ENCODE measurements around the gene ATG2A. TPM values are rescaled to one million over a fixed set of nuclear protein-coding genes. Genes with fewer than 3 reads are reported as not detected.

The ATG2A gene
- total and polyA plus RNA-seq, 2 of the 8 experiments (the other 6 are each of a cell fraction or from before 2014, with no cell fraction given) = 12.1 to 22.1 TPM

GRCh38 chr11:64859542-64860414 is 57.2 kb downstream of the ATG2A start:
- Histone ChIP-seq H3K36me3 (ENCODE audit: control insufficient read depth in 2 of 4, insufficient read depth in 4 of 4, low read length in 3 of 4) (no peaks in the 10 kb centered on the region; a peak in 2 of 8 replicates), H3K9ac (replicated peaks in 1 of 4; ENCODE audit: extremely low read depth in 1 of 4, low read depth in 3 of 4, low read length in 3 of 4) (no peak overlapping the region), H2AK5ac (ENCODE audit: low read depth, low read length) (no peak overlapping the region), H3K27ac (ENCODE audit: low read depth, low read length) (no peak overlapping the region), H3K4me3 (ENCODE audit: extremely low read depth in 1 of 4, insufficient read depth in 2 of 4, low read depth in 3 of 4, low read length in 4 of 4) (no peak overlapping the region), H2BK20ac (ENCODE audit: low read length) (no peak overlapping the region), H2BK120ac (replicated peaks; ENCODE audit: low read depth, low read length) (no peak overlapping the region), H3K23me2 (ENCODE audit: low read depth, low read length) (no peaks in the 10 kb centered on the region), H3K4ac (replicated peaks; ENCODE audit: insufficient read length, low read depth, low read length) (no peak overlapping the region), H3K9me3 (ENCODE audit: insufficient read depth in 2 of 2, low read depth in 1 of 2, low read length in 1 of 2) (no peaks in the 10 kb centered on the region), H2BK5ac (ENCODE audit: low read depth, low read length) (no peak overlapping the region), H2BK12ac (ENCODE audit: low read depth, low read length) (no peak overlapping the region), H3K14ac (ENCODE audit: insufficient read length) (no peak overlapping the region), H3K79me2 (ENCODE audit: control insufficient read depth in 1 of 2, insufficient read depth in 2 of 2, low read length in 2 of 2) (peaks cover 0 to 5% of the 10 kb centered on the region in 2 experiments; a peak in 1 of 4 replicates), H3K27me3 (replicated peaks in 1 of 4; ENCODE audit: control insufficient read depth in 3 of 4, extremely low read depth in 1 of 4, insufficient read depth in 3 of 4, low read length in 3 of 4) (no peaks in the 10 kb centered on the region), H4K20me1 (replicated peaks in 1 of 2; ENCODE audit: control insufficient read depth in 1 of 2, insufficient read depth in 2 of 2, low read length in 2 of 2) (peaks cover 0 to 3% of the 10 kb centered on the region in 2 experiments), H4K8ac (ENCODE audit: extremely low read depth, insufficient read depth, low read length) (no peak overlapping the region; the same call in 1 of the 2 replicates), H2BK15ac (ENCODE audit: low read length) (no peak overlapping the region), H3K18ac (ENCODE audit: extremely low read depth, low read length) (no peak overlapping the region), H2AFZ (ENCODE audit: low read length) (no peak overlapping the region), H3K56ac (replicated peaks; ENCODE audit: insufficient read length, low read depth, low read length) (no peak overlapping the region), H3K4me2 (ENCODE audit: insufficient read depth in 1 of 2, low read depth in 2 of 2, low read length in 2 of 2) (no peak overlapping the region), H3K79me1 (ENCODE audit: low read depth, low read length) (peaks cover 4% of the 10 kb centered on the region), H4K5ac (ENCODE audit: insufficient read length, low read depth, low read length) (no peak overlapping the region), H4K91ac (replicated peaks; ENCODE audit: insufficient read length, low read length) (no peak overlapping the region), H3K23ac (ENCODE audit: insufficient read length) (no peak overlapping the region), H3K4me1 (replicated peaks in 1 of 4; ENCODE audit: control insufficient read depth in 3 of 4, insufficient read depth in 4 of 4, low read length in 3 of 4) (peaks cover 0 to 22% (median 17%) of the 10 kb centered on the region in 4 experiments; a peak in 6 of 7 replicates)
- WGBS, 2 experiments (ENCODE audit: extremely low coverage in 1 of 2, insufficient coverage in 1 of 2, insufficient read length in 1 of 2, insufficient replicate concordance in 2 of 2, low coverage in 1 of 2, low lambda C conversion rate in 2 of 2, missing lambda C conversion rate in 1 of 2) = 96% methylated on average over 28 of the region's 33 CpGs; no CpG with 5 or more reads in 1 of the 2 experiments
- POLR2A ChIA-PET (ENCODE audit: partially characterized antibody) = interaction anchor here (1.0 to 25.7 kb wide), 3 partner anchors 10 to 262 kb away, joined by 3 to 408 read pairs (median 3); partner anchors contain the start of genes EHD1, FAU and MRPL49
- DNase-seq (ENCODE audit: low read depth in 1 of 2, low spot score in 2 of 2) = no peak
- CTCF ChIA-PET (ENCODE audit: partially characterized antibody) = interaction anchor here (1.5 to 32.3 kb wide), 4 partner anchors 9 to 28 kb away, joined by 3 to 1058 read pairs (median 168); partner anchors contain the start of gene EHD1
- no peak for FAIRE-seq
- TF ChIP-seq POU5F1 (IDR thresholded peaks at IDR 0.05; ENCODE audit: low read depth, low read length) = no peak
- no peak for TF ChIP-seq EP300 (IDR thresholded peaks at IDR 0.05; ENCODE audit: borderline replicate concordance in 1 of 2, low read depth in 2 of 2, low read length in 2 of 2)
- no peak for TF ChIP-seq TCF12 (IDR thresholded peaks at IDR 0.05; ENCODE audit: low read depth, low read length)
- TF ChIP-seq BACH1 (IDR thresholded peaks at IDR 0.05; ENCODE audit: low read length) = no peak
- no peak for TF ChIP-seq SAP30 (IDR thresholded peaks at IDR 0.05; ENCODE audit: insufficient read depth, insufficient replicate concordance, low read length)
- no peak for TF ChIP-seq ATF2 (IDR thresholded peaks at IDR 0.05; ENCODE audit: low read length)
- TF ChIP-seq ASH2L (IDR thresholded peaks at IDR 0.05; ENCODE audit: low read length) = no peak
- no peak for TF ChIP-seq HDAC2 (IDR thresholded peaks at IDR 0.05; ENCODE audit: borderline replicate concordance in 1 of 2, low read depth in 2 of 2, low read length in 2 of 2)
- TF ChIP-seq TEAD4 (IDR thresholded peaks at IDR 0.05; ENCODE audit: low read depth, low read length) = no peak
- no peak for TF ChIP-seq CREB1 (IDR thresholded peaks at IDR 0.05)
